ENCODE data around the gene SAMD8. TPM values are rescaled to one million over a fixed set of nuclear protein-coding genes. Genes with fewer than 3 reads are reported as not detected.
A peak's percentile ranks its signal among the peaks of the same experiment; 100 is the strongest.

Gene SAMD8
- total RNA-seq, 1 donor from 2014 or later: 26.4 TPM

DNA sequence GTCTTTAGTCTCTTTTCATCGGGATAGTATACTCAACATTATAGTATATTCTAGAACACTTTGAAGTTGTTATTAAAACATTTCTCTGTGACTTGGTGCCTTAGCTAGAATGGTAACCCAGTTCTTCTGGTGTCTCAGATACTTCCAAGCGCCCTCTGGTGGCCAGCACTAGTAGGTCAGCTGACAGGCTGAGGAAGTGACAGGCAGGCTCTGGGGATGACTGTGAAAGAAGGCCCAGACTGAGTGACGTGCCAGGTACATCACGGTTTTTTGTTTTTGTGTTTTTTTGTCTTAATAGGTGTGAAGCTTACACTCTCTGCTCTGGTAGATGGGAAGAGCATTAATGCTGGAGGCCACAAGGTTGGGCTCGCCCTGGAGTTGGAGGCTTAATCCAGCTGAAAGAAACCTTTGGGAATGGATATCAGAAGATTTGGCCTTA is 119.2 kb downstream of the SAMD8 start:
- H3K9me3 Mint-ChIP-seq (ENCODE audit: unreplicated experiment): no peaks in the 10 kb centered on the region
- TF ChIP-seq, protein P1, sequence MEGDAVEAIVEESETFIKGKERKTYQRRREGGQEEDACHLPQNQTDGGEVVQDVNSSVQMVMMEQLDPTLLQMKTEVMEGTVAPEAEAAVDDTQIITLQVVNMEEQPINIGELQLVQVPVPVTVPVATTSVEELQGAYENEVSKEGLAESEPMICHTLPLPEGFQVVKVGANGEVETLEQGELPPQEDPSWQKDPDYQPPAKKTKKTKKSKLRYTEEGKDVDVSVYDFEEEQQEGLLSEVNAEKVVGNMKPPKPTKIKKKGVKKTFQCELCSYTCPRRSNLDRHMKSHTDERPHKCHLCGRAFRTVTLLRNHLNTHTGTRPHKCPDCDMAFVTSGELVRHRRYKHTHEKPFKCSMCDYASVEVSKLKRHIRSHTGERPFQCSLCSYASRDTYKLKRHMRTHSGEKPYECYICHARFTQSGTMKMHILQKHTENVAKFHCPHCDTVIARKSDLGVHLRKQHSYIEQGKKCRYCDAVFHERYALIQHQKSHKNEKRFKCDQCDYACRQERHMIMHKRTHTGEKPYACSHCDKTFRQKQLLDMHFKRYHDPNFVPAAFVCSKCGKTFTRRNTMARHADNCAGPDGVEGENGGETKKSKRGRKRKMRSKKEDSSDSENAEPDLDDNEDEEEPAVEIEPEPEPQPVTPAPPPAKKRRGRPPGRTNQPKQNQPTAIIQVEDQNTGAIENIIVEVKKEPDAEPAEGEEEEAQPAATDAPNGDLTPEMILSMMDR (IDR thresholded peaks at IDR 0.05): peak; percentile 94
- peaks cover 45% of the 10 kb centered on the region for H3K4me1 Mint-ChIP-seq (ENCODE audit: unreplicated experiment)
- H3K27ac Mint-ChIP-seq (ENCODE audit: unreplicated experiment): peak overlapping the region; percentile 77
- H3K27me3 Mint-ChIP-seq (ENCODE audit: unreplicated experiment): no peaks in the 10 kb centered on the region
- H3K36me3 Mint-ChIP-seq (ENCODE audit: unreplicated experiment): peaks cover 24% of the 10 kb centered on the region
- DNase-seq (ENCODE audit: extremely low spot score, unreplicated experiment): peak; percentile 95
- H3K4me3 Mint-ChIP-seq (ENCODE audit: unreplicated experiment): no peak overlapping the region

Other genes with a start within 250 kb of the SAMD8 start
- 130 TPM in 2 replicates for gene VDAC2, start 99.1 kb downstream of the SAMD8 start, total RNA-seq
- 12.9 and 15.7 TPM in 2 replicates for gene COMTD1, start 124.3 kb downstream of the SAMD8 start, total RNA-seq